ENCODE measurements around the gene PRXL2A.

PRXL2A gene

DNA sequence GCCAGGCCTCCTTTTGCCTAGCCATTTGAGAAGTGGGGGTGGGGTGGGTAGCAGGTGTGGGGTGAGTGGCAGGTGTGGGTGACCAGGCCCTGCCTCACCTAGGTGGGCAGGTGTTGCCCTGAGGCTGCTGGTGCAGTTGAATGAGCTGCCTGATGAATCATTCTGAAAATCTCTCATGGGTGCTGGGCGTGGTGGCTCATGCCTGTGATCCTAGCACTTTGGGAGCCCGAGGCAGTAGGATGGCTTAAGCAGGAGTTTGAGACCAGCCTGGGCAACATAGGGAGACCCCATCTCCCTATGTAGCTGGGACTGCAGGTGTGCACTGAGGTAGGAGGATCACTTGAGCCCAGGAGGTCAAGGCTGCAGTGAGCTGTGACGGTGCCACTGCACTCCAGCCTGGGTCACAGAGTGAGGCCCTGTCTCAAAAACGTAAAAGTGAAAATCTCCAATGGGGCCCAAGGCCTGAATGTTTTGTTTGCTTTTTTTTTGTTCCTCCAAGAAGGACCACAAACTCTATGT is 63.4 kb downstream of the PRXL2A start:
- Histone ChIP-seq H3K27me3 (ENCODE audit: insufficient read depth, poor library complexity, severe bottlenecking) (no peaks in the 10 kb centered on the region), H3K27ac (replicated peaks) (no peak overlapping the region), H3K4me3 (replicated peaks; ENCODE audit: insufficient read depth, low read length) (no peak overlapping the region)
- no peak for DNase-seq (ENCODE audit: low read depth in 1 of 2, low spot score in 1 of 2)
- TF ChIP-seq, protein P1, sequence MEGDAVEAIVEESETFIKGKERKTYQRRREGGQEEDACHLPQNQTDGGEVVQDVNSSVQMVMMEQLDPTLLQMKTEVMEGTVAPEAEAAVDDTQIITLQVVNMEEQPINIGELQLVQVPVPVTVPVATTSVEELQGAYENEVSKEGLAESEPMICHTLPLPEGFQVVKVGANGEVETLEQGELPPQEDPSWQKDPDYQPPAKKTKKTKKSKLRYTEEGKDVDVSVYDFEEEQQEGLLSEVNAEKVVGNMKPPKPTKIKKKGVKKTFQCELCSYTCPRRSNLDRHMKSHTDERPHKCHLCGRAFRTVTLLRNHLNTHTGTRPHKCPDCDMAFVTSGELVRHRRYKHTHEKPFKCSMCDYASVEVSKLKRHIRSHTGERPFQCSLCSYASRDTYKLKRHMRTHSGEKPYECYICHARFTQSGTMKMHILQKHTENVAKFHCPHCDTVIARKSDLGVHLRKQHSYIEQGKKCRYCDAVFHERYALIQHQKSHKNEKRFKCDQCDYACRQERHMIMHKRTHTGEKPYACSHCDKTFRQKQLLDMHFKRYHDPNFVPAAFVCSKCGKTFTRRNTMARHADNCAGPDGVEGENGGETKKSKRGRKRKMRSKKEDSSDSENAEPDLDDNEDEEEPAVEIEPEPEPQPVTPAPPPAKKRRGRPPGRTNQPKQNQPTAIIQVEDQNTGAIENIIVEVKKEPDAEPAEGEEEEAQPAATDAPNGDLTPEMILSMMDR (IDR thresholded peaks at IDR 0.05; ENCODE audit: insufficient read depth, low read length): no peak
- no peak for TF ChIP-seq GABPA (IDR thresholded peaks at IDR 0.05; ENCODE audit: low read depth)
- TF ChIP-seq, protein P2, sequence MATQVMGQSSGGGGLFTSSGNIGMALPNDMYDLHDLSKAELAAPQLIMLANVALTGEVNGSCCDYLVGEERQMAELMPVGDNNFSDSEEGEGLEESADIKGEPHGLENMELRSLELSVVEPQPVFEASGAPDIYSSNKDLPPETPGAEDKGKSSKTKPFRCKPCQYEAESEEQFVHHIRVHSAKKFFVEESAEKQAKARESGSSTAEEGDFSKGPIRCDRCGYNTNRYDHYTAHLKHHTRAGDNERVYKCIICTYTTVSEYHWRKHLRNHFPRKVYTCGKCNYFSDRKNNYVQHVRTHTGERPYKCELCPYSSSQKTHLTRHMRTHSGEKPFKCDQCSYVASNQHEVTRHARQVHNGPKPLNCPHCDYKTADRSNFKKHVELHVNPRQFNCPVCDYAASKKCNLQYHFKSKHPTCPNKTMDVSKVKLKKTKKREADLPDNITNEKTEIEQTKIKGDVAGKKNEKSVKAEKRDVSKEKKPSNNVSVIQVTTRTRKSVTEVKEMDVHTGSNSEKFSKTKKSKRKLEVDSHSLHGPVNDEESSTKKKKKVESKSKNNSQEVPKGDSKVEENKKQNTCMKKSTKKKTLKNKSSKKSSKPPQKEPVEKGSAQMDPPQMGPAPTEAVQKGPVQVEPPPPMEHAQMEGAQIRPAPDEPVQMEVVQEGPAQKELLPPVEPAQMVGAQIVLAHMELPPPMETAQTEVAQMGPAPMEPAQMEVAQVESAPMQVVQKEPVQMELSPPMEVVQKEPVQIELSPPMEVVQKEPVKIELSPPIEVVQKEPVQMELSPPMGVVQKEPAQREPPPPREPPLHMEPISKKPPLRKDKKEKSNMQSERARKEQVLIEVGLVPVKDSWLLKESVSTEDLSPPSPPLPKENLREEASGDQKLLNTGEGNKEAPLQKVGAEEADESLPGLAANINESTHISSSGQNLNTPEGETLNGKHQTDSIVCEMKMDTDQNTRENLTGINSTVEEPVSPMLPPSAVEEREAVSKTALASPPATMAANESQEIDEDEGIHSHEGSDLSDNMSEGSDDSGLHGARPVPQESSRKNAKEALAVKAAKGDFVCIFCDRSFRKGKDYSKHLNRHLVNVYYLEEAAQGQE (IDR thresholded peaks at IDR 0.05; ENCODE audit: insufficient replicate concordance, low read depth): no peak
- TF ChIP-seq SPI1 (IDR thresholded peaks at IDR 0.05; ENCODE audit: borderline replicate concordance, low read depth): no peak

DNA sequence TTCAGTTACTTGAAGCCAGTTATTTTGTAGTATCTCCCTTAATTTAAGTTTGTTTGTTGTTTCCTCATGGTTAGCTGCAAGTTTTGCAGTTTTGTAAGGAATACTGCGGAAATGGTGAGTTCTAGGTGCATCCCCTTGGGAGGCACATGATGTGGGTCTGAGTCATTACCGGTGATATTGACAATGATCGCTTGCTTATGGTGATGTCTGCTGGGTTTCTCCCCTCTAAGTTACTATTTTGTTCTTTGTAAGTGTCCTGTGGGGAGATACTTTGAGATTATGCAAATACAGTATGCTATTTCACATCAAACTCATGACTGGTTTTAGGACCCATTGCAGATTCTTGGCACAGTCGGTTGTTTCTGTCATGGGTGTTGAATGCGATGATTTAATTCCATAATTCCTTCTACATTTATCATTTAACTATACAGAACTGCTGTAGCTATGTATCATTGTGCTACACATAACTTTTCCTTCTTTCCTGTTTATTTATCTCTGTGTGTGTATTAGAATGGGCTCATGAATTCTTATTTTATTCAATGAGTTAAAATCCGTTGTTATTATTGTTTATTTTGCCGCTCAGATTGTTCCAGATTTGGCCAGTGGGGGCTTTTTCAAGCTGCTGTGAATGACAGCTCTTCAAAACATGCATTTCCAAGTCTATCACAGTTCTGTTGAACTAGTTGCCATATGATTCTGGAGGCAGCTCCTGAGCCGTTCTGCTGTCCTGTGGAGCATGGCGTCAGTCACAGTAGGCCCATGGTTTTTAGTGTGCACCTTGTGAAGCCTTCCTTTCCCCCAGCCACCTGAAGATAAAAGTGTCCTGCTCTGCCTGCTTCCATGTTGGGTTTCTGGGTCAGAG is 64.1 kb downstream of the PRXL2A start:
- TF ChIP-seq GABPA (IDR thresholded peaks at IDR 0.05; ENCODE audit: low read depth) (no peak), POLR2AphosphoS5 (IDR thresholded peaks at IDR 0.05; ENCODE audit: low read depth) (no peak), SPI1 (IDR thresholded peaks at IDR 0.05; ENCODE audit: borderline replicate concordance, low read depth) (no peak)
- TF ChIP-seq, protein P1 (IDR thresholded peaks at IDR 0.05; ENCODE audit: insufficient read depth, low read length): no peak
- TF ChIP-seq, protein P2 (IDR thresholded peaks at IDR 0.05; ENCODE audit: insufficient replicate concordance, low read depth): no peak
- Histone ChIP-seq H3K27me3 (ENCODE audit: insufficient read depth, poor library complexity, severe bottlenecking) (no peaks in the 10 kb centered on the region), H3K27ac (replicated peaks) (no peak overlapping the region), H3K4me3 (replicated peaks; ENCODE audit: insufficient read depth, low read length) (no peak overlapping the region)
- DNase-seq (ENCODE audit: low read depth in 1 of 2, low spot score in 1 of 2): no peak

DNA sequence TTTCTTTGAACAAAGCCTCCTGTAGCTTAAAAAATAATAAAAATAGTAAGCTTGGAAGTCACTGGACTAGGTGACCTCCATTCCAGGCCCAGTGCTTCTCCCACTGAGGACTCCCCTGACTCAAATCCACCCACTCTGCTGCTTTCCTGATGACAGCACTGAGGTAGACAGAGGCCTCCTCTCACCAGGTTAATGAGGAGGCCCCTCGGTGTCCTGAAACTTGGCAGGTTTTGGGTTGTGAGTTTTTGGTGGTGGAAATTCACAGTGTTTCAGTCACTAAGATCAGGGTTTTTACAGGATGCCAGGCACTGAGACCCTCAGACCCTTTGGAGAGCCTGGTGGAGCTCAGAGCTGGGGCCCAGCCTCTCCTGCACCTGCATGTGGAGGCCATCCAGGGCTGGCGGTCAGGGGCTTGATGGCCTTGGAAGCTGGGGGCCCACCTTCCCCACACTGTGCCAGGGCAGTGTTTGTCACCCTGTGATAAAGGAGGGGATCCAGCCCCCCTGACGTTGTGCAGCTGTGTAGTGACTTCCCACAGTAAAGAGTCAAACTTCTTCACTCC is 64.8 kb downstream of the PRXL2A start:
- TF ChIP-seq SPI1 (IDR thresholded peaks at IDR 0.05; ENCODE audit: borderline replicate concordance, low read depth) (no peak), GABPA (IDR thresholded peaks at IDR 0.05; ENCODE audit: low read depth) (no peak), POLR2AphosphoS5 (IDR thresholded peaks at IDR 0.05; ENCODE audit: low read depth) (no peak)
- TF ChIP-seq, protein P2 (IDR thresholded peaks at IDR 0.05; ENCODE audit: insufficient replicate concordance, low read depth): no peak
- TF ChIP-seq, protein P1 (IDR thresholded peaks at IDR 0.05; ENCODE audit: insufficient read depth, low read length): no peak
- H3K4me3 ChIP-seq (replicated peaks; ENCODE audit: insufficient read depth, low read length): no peak overlapping the region
- no peak overlapping the region for H3K27ac ChIP-seq (replicated peaks)
- no peak for DNase-seq (ENCODE audit: low read depth in 1 of 2, low spot score in 1 of 2)
- no peaks in the 10 kb centered on the region for H3K27me3 ChIP-seq (ENCODE audit: insufficient read depth, poor library complexity, severe bottlenecking)

All from HL-60 (cell line).